HUES6 (cell line): ENCODE data around the gene GNG7.
A peak's percentile ranks its signal among the peaks of the same experiment; 100 is the strongest.
"Not testable (repeated sequence)": the region's sequence is repeated elsewhere in the genome, so short reads cannot be mapped to it uniquely, and the experiment has no call there.

Source experiments
- H3K27ac ChIP-seq: 2 replicates; pipeline ENCODE4 v1.7.0; 2013; ENCODE audit warnings: low read depth, mild to moderate bottlenecking, low read length, inconsistent platforms
- H3K27me3 ChIP-seq: 2 replicates; pipeline ENCODE4 v1.6.1; 2013; ENCODE audit warnings: low read length; ENCODE audit not compliant: control insufficient read depth, insufficient read depth
- H3K36me3 ChIP-seq: 2 replicates; pipeline ENCODE4 v1.6.1; 2013; ENCODE audit warnings: low read length; ENCODE audit not compliant: control insufficient read depth, insufficient read depth
- H3K4me1 ChIP-seq: 2 replicates; pipeline ENCODE4 v1.6.1; 2013; ENCODE audit warnings: low read length; ENCODE audit not compliant: control insufficient read depth, insufficient read depth
- H3K4me3 ChIP-seq: 2 replicates; pipeline ENCODE4 v1.5.1; 2013; ENCODE audit warnings: low read depth, low read length
- H3K9ac ChIP-seq: one replicate; pipeline ENCODE4 v1.6.1; 2013; ENCODE audit warnings: mild to moderate bottlenecking, low read length
- H3K9me3 ChIP-seq: 2 replicates; pipeline ENCODE4 v1.6.1; 2013; ENCODE audit warnings: low read depth, low read length; ENCODE audit not compliant: control insufficient read depth, insufficient read depth

Gene GNG7

DNA sequence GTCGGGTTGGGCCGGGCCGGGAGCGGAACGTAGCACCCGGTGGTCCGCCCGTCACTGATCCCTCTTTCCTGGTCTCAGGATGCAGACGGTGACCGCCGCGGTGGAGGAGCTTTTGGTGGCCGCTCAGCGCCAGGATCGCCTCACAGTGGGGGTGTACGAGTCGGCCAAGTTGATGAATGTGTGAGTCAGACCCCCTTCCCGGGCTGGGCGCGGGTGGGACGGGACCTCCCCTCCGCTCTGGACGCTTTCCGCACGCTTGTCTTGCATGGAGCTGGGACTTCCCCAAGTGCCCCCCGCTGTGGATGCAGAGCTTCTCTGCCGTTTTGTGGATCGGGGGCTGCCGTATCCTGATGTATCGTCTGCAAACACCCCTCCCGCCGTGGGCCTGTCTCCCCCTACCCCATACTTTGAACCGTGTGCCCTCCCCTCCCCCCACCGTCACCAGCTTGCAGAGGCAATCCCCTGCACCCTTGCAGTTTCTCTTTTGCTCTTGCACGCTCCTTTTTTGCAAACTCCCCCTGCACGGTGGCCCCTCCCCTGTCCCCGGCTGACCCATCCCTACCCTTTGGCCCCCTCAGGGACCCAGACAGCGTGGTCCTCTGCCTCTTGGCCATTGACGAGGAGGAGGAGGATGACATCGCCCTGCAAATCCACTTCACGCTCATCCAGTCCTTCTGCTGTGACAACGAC is 225.9 kb downstream of the GNG7 start:
- Histone ChIP-seq H3K9ac (peak overlapping the region; percentile 93), H3K4me3 (peak overlapping the region; percentile 80), H3K4me1 (peaks cover 7% of the 10 kb centered on the region), H3K27me3 (peaks cover 12% of the 10 kb centered on the region), H3K9me3 (no peaks in the 10 kb centered on the region), H3K27ac (peak overlapping the region; percentile 56; the same call in 1 of the 2 replicates), H3K36me3 (peaks cover 9% of the 10 kb centered on the region; the same call in 1 of the 2 replicates)

DNA sequence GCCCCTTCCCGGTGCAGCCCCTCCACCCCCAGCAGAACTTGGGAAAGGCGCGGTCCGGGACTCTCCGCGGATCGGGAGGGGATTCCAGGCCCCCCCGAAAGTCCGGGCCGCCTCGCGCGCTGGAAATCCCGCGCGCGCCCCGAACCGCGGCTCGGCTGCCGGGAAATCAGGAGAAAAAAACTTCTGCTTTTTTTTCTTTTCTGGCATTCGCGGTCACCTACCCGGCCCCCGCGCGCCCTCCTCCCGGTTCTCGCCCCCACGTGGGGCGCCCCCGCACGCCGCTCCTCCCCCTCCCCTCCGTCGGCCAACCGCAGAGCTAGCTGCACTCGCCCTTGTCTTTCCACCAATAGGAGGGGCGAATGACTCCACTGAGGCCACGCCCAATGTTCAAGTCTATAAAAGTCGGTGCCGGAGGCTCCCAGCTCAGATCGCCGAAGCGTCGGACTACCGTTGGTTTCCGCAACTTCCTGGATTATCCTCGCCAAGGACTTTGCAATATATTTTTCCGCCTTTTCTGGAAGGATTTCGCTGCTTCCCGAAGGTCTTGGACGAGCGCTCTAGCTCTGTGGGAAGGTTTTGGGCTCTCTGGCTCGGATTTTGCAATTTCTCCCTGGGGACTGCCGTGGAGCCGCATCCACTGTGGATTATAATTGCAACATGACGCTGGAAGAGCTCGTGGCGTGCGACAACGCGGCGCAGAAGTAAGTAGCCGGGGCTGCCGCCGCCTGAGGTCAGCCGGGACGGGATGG is 226.6 kb downstream of the GNG7 start, which contains the start of gene GADD45B:
GADD45B (plus strand) TSS at position 426 of the 749 bp plus-strand sequence; CDS start at position 658, 232 bp downstream.
- H3K9me3 ChIP-seq = no peaks in the 10 kb centered on the region
- H3K4me1 ChIP-seq = peaks cover 7% of the 10 kb centered on the region
- H3K27me3 ChIP-seq = peaks cover 12% of the 10 kb centered on the region
- H3K4me3 ChIP-seq = peak within 1 kb of the TSS; percentile 80
- peaks cover 9% of the 10 kb centered on the region; the same call in 1 of the 2 replicates for H3K36me3 ChIP-seq
- H3K9ac ChIP-seq = peak within 1 kb of the TSS; percentile 93
- H3K27ac ChIP-seq = peak within 1 kb of the TSS; percentile 56; the same call in 1 of the 2 replicates

DNA sequence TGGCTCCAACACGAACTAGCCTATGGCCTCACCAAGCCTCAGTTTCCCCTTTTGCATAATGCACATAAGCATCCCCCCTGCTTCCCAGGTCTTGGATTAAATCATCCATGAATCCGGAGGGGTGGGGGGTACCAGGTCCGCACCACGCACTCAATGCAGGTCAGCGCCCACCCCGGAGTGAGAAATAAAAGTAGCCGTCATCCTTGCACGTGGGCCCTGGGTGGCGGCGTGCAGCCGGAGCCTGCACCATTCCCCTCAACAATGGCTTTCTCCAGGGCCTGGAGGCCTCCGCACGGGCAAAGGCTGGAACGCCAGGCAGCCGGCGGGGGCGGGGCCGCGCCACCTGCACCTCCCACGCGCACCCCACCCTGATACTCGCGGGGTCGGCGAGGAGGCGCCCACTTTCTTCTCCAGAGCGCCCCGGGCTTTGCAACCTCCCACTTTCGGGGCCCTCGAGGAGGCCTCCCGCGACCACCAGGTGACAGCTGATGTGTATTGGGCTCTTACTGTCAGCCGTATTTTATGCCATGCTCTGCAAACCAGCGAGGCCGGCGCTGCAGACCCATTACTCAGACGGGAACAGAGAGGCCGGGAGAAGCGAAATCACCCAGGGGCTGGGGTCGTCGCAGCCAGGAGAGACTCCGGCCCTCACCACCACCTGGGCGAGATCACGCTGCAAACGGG is 227.3 kb downstream of the GNG7 start:
- Histone ChIP-seq H3K9ac (peak overlapping the region; percentile 75), H3K9me3 (no peaks in the 10 kb centered on the region), H3K27me3 (peaks cover 12% of the 10 kb centered on the region), H3K4me3 (peak overlapping the region; percentile 80), H3K4me1 (peaks cover 7% of the 10 kb centered on the region), H3K36me3 (peaks cover 9% of the 10 kb centered on the region; the same call in 1 of the 2 replicates), H3K27ac (peak overlapping the region; percentile 10; the same call in 1 of the 2 replicates)

DNA sequence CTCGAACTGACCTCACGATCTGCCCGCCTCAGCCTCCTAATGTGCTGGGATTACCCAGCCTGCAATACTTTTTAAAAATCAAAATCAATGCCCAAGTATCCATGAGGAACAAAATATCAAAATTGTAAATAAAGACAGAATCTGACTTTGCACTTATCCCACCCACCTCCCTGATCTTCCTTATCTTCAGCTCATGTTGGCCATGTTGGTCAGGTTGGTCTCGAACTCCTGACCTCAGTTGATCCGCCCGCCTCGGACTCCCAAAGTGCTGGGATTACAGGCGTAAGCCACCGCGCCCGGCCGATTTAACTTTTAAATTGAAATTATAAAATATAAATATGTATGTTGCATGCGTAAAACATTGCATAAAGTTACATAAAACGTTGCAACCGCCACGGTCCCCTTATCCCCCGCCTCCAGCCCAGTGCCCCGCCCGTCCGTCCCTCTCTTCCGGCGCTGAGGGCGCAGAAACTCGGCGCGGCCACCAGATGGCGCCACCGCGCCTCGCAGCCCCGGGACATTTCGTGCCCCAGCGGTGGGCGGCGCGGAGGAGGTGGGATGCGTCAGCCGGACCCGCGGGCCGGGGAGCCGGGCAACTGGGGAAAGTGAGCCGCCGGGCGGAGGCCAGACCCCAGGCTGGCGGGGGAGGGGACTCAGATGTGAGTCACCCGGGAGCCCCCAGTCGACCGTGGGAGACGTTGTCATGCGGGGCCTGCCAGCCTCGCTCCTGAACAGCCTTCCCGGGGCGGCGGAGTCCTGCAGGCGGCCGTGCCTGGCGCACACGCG is 228.1 kb downstream of the GNG7 start:
- Histone ChIP-seq H3K9me3 (no peaks in the 10 kb centered on the region), H3K9ac (peak overlapping the region; percentile 75), H3K4me3 (peak overlapping the region; percentile 80), H3K4me1 (peaks cover 4% of the 10 kb centered on the region), H3K36me3 (peaks cover 9% of the 10 kb centered on the region; the same call in 1 of the 2 replicates), H3K27ac (peak overlapping the region; percentile 10; the same call in 1 of the 2 replicates), H3K27me3 (peaks cover 7% of the 10 kb centered on the region)

DNA sequence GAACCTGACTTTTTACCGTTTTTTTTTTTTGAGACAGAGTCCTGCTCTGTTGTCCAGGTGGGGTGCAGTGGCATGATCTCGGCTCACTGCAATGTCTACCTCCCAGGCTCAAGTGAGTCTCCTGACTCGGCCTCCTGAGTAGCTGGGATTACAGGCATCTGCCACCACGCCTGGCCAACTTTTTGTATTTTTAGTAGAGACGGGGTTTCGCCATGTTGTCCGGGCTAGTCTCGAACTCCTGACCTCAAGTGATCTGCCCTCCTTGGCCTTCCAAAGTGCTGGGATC is 232.6 kb downstream of the GNG7 start:
- not testable (repeated sequence) for H3K4me1 ChIP-seq, H3K27me3 ChIP-seq, H3K4me3 ChIP-seq, H3K36me3 ChIP-seq, H3K27ac ChIP-seq, H3K9me3 ChIP-seq
- H3K9ac ChIP-seq = peak overlapping the region; percentile 53

DNA sequence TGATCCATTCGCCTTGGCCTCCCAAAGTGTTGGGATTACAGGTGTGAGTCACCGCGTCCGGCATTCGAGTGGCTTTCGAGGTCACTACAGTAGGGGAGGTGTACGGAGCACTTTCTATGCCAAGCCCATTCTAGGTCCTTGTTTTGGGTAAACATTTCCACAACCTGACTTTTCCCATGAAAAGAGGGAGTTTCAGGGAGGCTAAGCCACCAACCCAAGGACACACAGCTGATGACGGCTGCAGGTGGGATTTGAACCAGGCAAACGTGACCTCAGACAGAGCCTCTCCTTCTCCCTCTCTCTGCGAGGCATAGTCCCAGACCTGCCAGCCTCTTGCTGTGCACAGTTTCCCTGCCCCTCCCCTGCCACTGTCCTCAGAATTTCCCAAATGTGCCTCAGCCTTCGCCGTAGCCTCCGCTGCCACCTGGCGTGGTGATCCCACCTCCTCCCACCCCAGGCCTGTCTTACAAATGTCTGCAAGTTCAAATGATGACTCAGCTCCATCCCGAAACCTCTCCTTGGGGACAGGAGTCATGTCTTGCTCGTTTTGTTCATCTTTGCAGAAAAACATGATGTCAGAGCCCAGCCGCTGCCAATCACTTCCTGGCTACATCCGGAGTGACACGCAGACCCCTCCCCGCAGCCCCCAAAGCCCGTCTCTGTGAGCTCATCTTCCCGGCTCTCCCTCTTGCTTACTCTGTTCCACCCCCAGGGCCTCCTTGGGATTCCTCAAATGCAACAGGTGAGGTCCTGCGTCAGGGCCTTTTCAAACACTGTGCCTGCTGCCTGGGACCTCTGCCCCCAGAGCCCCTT is 233.2 kb downstream of the GNG7 start:
- H3K9me3 ChIP-seq = no peaks in the 10 kb centered on the region
- no peaks in the 10 kb centered on the region for H3K27me3 ChIP-seq
- peaks cover 6% of the 10 kb centered on the region for H3K4me1 ChIP-seq
- no peaks in the 10 kb centered on the region for H3K36me3 ChIP-seq
- H3K9ac ChIP-seq = peak overlapping the region; percentile 53
- no peak overlapping the region; the same call in 1 of the 2 replicates for H3K27ac ChIP-seq
- H3K4me3 ChIP-seq = peak overlapping the region; percentile 14; the same call in 1 of the 2 replicates

DNA sequence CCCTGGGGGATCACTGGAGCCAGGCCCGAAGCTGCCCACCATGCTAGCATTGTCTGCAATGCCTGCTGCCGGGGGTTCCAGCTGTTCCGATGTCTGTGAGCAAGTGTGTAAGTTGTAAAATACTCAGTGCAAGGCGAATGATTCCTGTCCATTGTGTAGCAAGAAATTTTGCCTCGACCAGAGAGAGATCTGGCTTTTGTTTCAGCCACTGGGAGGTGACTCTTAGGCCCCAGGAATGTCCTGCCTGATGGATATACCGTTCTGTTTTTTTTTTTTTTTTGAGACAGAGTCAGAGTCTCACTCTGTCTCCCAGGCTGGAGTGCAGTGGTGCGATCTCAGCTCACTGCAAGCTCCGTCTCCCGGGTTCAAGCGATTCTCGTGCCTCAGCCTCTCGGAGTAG is 233.9 kb downstream of the GNG7 start:
- no peak overlapping the region for H3K4me3 ChIP-seq
- no peak overlapping the region for H3K9ac ChIP-seq
- no peaks in the 10 kb centered on the region for H3K36me3 ChIP-seq
- H3K4me1 ChIP-seq = peaks cover 6% of the 10 kb centered on the region
- H3K27me3 ChIP-seq = no peaks in the 10 kb centered on the region
- no peaks in the 10 kb centered on the region for H3K9me3 ChIP-seq
- H3K27ac ChIP-seq = no peak overlapping the region; the same call in 1 of the 2 replicates

DNA sequence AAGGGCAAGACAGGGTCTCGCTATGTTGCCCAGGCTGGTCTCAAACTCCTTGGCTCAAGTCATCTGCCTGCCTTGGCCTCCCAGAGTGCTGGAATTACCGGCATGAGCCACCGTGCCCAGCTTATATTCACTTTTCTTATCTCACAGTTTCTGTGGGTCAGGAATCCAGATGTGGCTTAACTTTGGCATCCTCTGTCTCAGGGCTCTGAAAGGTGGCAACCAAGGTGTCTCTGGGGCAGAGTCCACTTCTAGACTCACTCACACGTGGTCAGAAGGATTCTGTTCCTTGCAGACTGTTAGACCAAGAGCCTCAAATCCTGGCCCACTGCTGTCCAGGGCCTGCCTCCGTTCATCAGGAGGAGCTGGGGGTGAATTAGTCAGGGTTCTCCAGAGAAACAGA is 238.1 kb downstream of the GNG7 start:
- Histone ChIP-seq H3K4me3 (no peak overlapping the region), H3K27ac (no peak overlapping the region), H3K27me3 (no peaks in the 10 kb centered on the region), H3K4me1 (peaks cover 7% of the 10 kb centered on the region), H3K9ac (no peak overlapping the region), H3K36me3 (no peaks in the 10 kb centered on the region), H3K9me3 (no peaks in the 10 kb centered on the region)

DNA sequence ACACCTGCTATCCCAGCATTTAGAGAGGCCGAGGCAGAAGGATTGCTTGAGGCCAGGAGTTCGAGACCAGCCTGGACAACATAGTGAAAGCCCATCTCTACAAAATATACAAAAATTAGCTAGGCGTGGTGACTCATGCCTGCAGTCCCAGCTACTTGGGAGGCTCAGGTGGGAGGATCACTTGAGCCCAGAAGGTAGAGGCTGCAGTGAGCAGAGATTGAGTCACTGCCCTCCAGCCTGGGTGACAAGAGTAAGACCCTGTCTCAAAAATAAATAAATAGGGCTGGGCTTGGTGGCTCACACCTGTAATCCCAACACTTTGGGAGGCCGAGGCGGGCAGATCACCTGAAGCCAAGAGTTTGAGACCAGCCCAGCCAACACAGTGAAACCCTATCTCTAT is 238.8 kb downstream of the GNG7 start:
- not testable (repeated sequence) for H3K4me1 ChIP-seq, H3K27me3 ChIP-seq

More for the DNA sequence above, 238.8 kb downstream of the GNG7 start:
- H3K27ac ChIP-seq, H3K4me3 ChIP-seq, H3K9me3 ChIP-seq, H3K9ac ChIP-seq, H3K36me3 ChIP-seq: not testable (repeated sequence)
